Prostate gland (tissue), 2 donors: ENCODE measurements around the gene PRR5L. TPM values are rescaled to one million over a fixed set of nuclear protein-coding genes. Genes with fewer than 3 reads are reported as not detected.

Experiments used
- DNase-seq: peaks from one replicate; pipeline ENCODE4 v3.0.0-alpha.2; 2019; ENCODE audit warnings: low spot score
- H3K27ac ChIP-seq, 2 donors: fragments of 200-600 bp; sonication (generic); 2 replicates each; pipeline ENCODE4 v1.5.1; 2017 to 2019
- H3K27me3 ChIP-seq: fragments of 200-600 bp; sonication (generic); replicated peaks from 2 replicates; pipeline ENCODE4 v1.5.1; 2019; ENCODE audit not compliant: insufficient read depth
- H3K36me3 ChIP-seq, 2 donors: fragments of 200-600 bp; sonication (generic); 1 replicate in 1 of 2; 2 replicates in 1 of 2; pipeline versions ENCODE4 v1.5.1 to v1.8.1; 2017 to 2019
- H3K4me1 ChIP-seq: fragments of 200-600 bp; sonication (generic); replicated peaks from 2 replicates; pipeline ENCODE4 v1.5.1; 2019
- H3K4me3 ChIP-seq, 2 donors: fragments of 200-600 bp; sonication (generic); 2 replicates each; pipeline ENCODE4 v1.5.1; 2017 to 2019
- H3K9me3 ChIP-seq: fragments of 200-600 bp; sonication (generic); 2 replicates; pipeline ENCODE4 v1.5.1; 2017
- POLR2A ChIP-seq: fragments of 450-650 bp; IDR thresholded peaks from one replicate; pipeline ENCODE4 v1.6.1; 2016; ENCODE audit warnings: antibody characterized with exemption, mild to moderate bottlenecking
- POLR2AphosphoS5 ChIP-seq: sonication (generic); formaldehyde crosslinking; IDR thresholded peaks from one replicate; pipeline ENCODE4 v1.6.1; 2017; ENCODE audit warnings: antibody characterized with exemption
- WGBS: methylation state at CpG from one replicate; pipeline ENCODE4 v1.1.5; 2018; 5-methylcytosine and 5-hydroxymethylcytosine counted together
- intact Hi-C: fragments of 100-400 bp; cut with DNase I; formaldehyde crosslinking; loops from one replicate; pipeline ENCODE4 v1.14.2; 2022
- total RNA-seq, 2 donors: library from RNA; depleted of rRNA; stranded (reverse); fragments of >200 nt; gene quantifications; one replicate each; pipeline ENCODE4 v1.1.0, GENCODE V29; 2016
- TF ChIP-seq, protein P1 (sequence below), 4 experiments: fragments of 200-600 bp in 2 of 4; fragments of 450-650 bp in 2 of 4; sonication (generic) in 2 of 4; IDR thresholded peaks; 1 replicate in 3 of 4; 2 replicates in 1 of 4; pipeline ENCODE4 v1.5.1; 2016 to 2019; ENCODE audit warnings: antibody characterized with exemption in 4 of 4, mild to moderate bottlenecking in 2 of 4, moderate library complexity in 2 of 4

The PRR5L gene
- total RNA-seq, 2 donors from 2014 or later: 4.0 to 10.1 TPM

DNA sequence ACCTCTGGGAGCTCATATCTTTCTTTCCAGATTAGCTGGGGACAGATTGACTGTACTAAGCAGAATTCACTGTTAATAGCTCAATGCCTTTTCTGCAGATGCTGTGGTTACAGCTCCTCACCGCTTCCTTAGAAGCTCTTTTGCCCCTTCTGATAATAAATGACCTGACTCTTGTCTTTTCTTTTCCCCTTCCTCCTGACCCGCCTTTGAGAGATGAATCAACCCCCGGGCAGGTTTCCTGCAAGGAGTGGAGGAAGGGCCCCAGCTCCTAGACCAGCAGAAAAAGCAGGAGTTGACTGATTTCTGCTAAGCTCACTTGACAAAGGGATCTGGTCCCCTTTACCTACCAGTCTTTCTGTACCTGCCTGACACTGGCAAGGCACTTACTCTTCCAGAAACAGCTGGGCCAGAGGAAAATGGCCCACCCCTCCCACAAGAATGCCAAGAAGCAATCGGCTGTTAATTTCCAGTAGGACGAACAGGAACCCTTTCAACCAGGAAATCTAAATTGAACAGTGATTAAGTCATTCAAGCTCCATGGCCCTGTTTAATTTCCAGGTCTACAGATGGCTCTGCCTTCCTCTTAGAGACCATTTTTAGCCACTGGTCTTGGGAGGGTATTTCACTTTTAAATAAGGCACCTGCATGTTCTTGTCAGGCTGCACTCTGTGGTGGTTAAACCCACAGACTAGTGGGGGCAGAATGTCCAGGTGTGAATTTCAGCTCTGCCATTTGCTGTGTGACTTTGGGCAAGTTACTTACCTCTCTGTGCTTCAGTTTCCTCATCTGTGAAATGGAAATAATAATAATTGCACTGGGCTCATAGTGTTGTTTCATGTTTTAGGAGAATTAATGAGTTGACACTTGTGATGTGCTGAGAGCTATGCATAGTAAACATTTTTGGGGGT, 67.5 kb downstream of the PRR5L start:
- TF ChIP-seq, protein P1, sequence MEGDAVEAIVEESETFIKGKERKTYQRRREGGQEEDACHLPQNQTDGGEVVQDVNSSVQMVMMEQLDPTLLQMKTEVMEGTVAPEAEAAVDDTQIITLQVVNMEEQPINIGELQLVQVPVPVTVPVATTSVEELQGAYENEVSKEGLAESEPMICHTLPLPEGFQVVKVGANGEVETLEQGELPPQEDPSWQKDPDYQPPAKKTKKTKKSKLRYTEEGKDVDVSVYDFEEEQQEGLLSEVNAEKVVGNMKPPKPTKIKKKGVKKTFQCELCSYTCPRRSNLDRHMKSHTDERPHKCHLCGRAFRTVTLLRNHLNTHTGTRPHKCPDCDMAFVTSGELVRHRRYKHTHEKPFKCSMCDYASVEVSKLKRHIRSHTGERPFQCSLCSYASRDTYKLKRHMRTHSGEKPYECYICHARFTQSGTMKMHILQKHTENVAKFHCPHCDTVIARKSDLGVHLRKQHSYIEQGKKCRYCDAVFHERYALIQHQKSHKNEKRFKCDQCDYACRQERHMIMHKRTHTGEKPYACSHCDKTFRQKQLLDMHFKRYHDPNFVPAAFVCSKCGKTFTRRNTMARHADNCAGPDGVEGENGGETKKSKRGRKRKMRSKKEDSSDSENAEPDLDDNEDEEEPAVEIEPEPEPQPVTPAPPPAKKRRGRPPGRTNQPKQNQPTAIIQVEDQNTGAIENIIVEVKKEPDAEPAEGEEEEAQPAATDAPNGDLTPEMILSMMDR (IDR thresholded peaks at IDR 0.05): no peak
- TF ChIP-seq POLR2A (no peak), POLR2AphosphoS5 (no peak)
- Histone ChIP-seq H3K9me3 (no peaks in the 10 kb centered on the region), H3K4me3 (no peak overlapping the region), H3K27ac (no peak overlapping the region), H3K27me3 (no peaks in the 10 kb centered on the region), H3K4me1 (no peaks in the 10 kb centered on the region), H3K36me3 (no peaks in the 10 kb centered on the region)
- 76% methylated on average over 5 of the region's 5 CpGs for WGBS
- intact Hi-C loops: no loop called here
- DNase-seq: no peak

GRCh38 chr11:36364551-36365325, 68.7 kb downstream of the PRR5L start:
- no peaks in the 10 kb centered on the region for H3K4me1 ChIP-seq
- H3K36me3 ChIP-seq: no peaks in the 10 kb centered on the region
- no peak for DNase-seq
- WGBS: 57% methylated on average over 10 of the region's 10 CpGs
- no peak overlapping the region for H3K27ac ChIP-seq
- intact Hi-C loops: no loop called here
- H3K4me3 ChIP-seq: no peak overlapping the region
- no peaks in the 10 kb centered on the region for H3K9me3 ChIP-seq
- H3K27me3 ChIP-seq: no peaks in the 10 kb centered on the region
- TF ChIP-seq, protein P1 (IDR thresholded peaks at IDR 0.05): no peak
- TF ChIP-seq POLR2A (no peak), POLR2AphosphoS5 (no peak)

- Histone ChIP-seq H3K4me1 (no peaks in the 10 kb centered on the region), H3K27me3 (no peaks in the 10 kb centered on the region), H3K9me3 (no peaks in the 10 kb centered on the region), H3K4me3 (no peak overlapping the region), H3K36me3 (no peaks in the 10 kb centered on the region), H3K27ac (no peak overlapping the region)
- no peak for TF ChIP-seq POLR2A
- TF ChIP-seq, protein P1 (IDR thresholded peaks at IDR 0.05): no peak
- no peak for TF ChIP-seq POLR2AphosphoS5
- intact Hi-C loops: no loop called here
- DNase-seq: no peak
These were observed 69.8 kb downstream of the PRR5L start for GRCh38 chr11:36365907-36366306.

DNA sequence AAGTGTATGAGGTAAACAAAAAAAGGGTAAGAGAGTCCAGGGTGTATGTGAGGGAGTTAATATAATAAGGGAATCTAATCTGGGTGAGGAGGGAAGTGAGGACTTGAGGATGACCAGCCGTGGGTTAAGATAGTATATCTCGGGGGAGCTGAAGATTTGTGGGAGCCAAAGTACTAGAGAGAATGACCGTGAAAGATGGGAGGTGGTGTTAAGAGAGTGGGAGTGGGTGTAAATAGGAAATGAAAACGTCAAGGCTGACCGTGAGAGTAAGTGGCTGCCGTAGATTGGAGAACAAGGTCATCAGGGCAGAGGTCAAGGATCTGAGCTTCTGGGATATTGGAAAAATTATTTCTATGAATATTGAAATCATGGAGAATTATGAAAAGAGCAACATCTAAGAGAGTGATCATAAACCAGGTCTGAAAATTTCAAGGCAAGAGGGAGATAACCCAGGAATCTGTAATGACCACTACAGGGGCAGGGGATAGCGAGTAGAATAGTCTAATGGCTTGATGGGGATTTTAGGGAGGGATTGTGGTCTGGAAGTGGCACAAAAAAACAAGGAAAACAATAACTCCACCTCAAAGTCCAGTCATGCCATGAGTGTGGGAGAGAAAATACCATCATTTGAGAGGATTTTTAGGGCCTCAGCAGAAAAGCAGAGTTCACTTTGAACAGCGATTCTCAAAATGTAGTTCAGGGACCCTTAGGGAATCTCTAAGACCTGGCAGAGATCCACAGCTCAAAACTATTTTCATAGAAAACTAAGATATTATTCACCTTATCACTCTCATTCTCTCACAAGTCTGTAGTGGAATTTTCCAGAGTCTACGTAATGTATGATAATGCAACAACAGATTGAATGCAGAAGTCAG, 72.0 kb downstream of the PRR5L start:
- intact Hi-C loops: no loop called here
- no peak overlapping the region for H3K27ac ChIP-seq

More for the DNA sequence above, 72.0 kb downstream of the PRR5L start:
- DNase-seq: no peak
- H3K27me3 ChIP-seq: no peaks in the 10 kb centered on the region
- TF ChIP-seq, protein P1 (IDR thresholded peaks at IDR 0.05): no peak
- no peak for TF ChIP-seq POLR2AphosphoS5
- TF ChIP-seq POLR2A: no peak
- 80% methylated on average over 9 of the region's 9 CpGs for WGBS
- no peak overlapping the region for H3K4me3 ChIP-seq
- no peaks in the 10 kb centered on the region for H3K36me3 ChIP-seq
- H3K9me3 ChIP-seq: no peaks in the 10 kb centered on the region
- no peaks in the 10 kb centered on the region for H3K4me1 ChIP-seq
